B cell (primary cell): ENCODE results near the gene CHAF1A. TPM values are rescaled to one million over a fixed set of nuclear protein-coding genes. Genes with fewer than 3 reads are reported as not detected.

Experiments
- ATAC-seq: fragments of 200-7000 bp; cut with Tn5 transposase; one replicate; pipeline ENCODE4 v1.10.0; 2021; ENCODE audit warnings: low read depth, mild to moderate bottlenecking, moderate number of reproducible peaks, moderate library complexity
- CTCF ChIA-PET: fragments of 350-600 bp; sonication (Branson Sonifier 250); formaldehyde crosslinking; loops from one replicate; lab custom pipeline; 2021; ENCODE audit warnings: antibody characterized with exemption, inconsistent platforms; lab: Charles Lee
- POLR2A ChIA-PET: fragments of 350-600 bp; sonication (Branson Sonifier 250); formaldehyde crosslinking; loops from one replicate; lab custom pipeline; 2021; ENCODE audit warnings: antibody characterized with exemption; lab: Charles Lee
- DNase-seq: peaks from one replicate; pipeline ENCODE4 v3.0.0; 2013
- H2AFZ ChIP-seq: 2 replicates; pipeline ENCODE4 v1.6.1; 2012; ENCODE audit warnings: mild to moderate bottlenecking, low read depth, low read length; ENCODE audit not compliant: insufficient read depth, poor library complexity, severe bottlenecking
- H3K27ac ChIP-seq, 2 donors: 1 replicate in 1 of 2; 2 replicates in 1 of 2; pipeline ENCODE4 v1.5.1; 2012 to 2013; ENCODE audit warnings: low read length in 2 of 2, mild to moderate bottlenecking in 2 of 2, moderate library complexity in 1 of 2
- H3K27me3 ChIP-seq, 4 experiments: fragments of 200-600 bp in 1 of 4; sonication (generic) in 1 of 4; replicated peaks in 1 of 4; 1 replicate in 2 of 4; 2 replicates in 2 of 4; pipeline versions ENCODE4 v1.6.1 to v1.7.0; 2013 to 2016; ENCODE audit warnings: low read length in 3 of 4, mild to moderate bottlenecking in 2 of 4, mixed read lengths in 1 of 4, moderate library complexity in 1 of 4; ENCODE audit not compliant: insufficient read depth in 4 of 4, control insufficient read depth in 3 of 4; ENCODE audit errors: control extremely low read depth in 1 of 4
- H3K36me3 ChIP-seq, 2 experiments: replicated peaks in 1 of 2; 1 replicate in 1 of 2; 2 replicates in 1 of 2; pipeline versions ENCODE4 v1.6.1 to v1.7.1; 2013; ENCODE audit warnings: low read length in 1 of 2; ENCODE audit not compliant: insufficient read depth in 2 of 2, control insufficient read depth in 1 of 2; ENCODE audit errors: control extremely low read depth in 1 of 2, extremely low read depth in 1 of 2
- H3K4me1 ChIP-seq, 2 donors: fragments of 200-600 bp in 1 of 2; sonication (generic) in 1 of 2; 1 replicate in 1 of 2; 2 replicates in 1 of 2; pipeline versions ENCODE4 v1.5.1 to v1.6.1; 2013 to 2017; ENCODE audit warnings: low read length in 2 of 2; ENCODE audit not compliant: control insufficient read depth in 2 of 2, insufficient read depth in 2 of 2
- H3K4me2 ChIP-seq: replicated peaks from 2 replicates; pipeline ENCODE3; 2012; ENCODE audit warnings: mild to moderate bottlenecking, low read depth, low read length; ENCODE audit not compliant: poor library complexity, severe bottlenecking
- H3K4me3 ChIP-seq, 5 experiments: fragments of 200-600 bp in 1 of 5; sonication (generic) in 1 of 5; 1 replicate in 3 of 5; 2 replicates in 2 of 5; pipeline versions ENCODE4 v1.5.1 to v1.7.0; 2011 to 2016; ENCODE audit warnings: low read length in 4 of 5, mild to moderate bottlenecking in 4 of 5, low read depth in 2 of 5, control low read depth in 1 of 5, moderate library complexity in 1 of 5; ENCODE audit not compliant: insufficient read depth in 1 of 5; ENCODE audit errors: control extremely low read depth in 1 of 5, extremely low read depth in 1 of 5
- H3K79me2 ChIP-seq: fragments of 200-600 bp; sonication (generic); one replicate; pipeline ENCODE4 v1.6.0; 2016; ENCODE audit warnings: low read length; ENCODE audit not compliant: control insufficient read depth, insufficient read depth
- H3K9ac ChIP-seq: fragments of 200-600 bp; sonication (generic); 2 replicates; pipeline ENCODE4 v1.6.1; 2017; ENCODE audit warnings: mild to moderate bottlenecking, low read length, moderate library complexity
- H3K9me3 ChIP-seq, 3 donors: one replicate each; pipeline versions ENCODE4 v1.6.1 to v1.7.1; 2013; ENCODE audit warnings: low read length in 2 of 3; ENCODE audit not compliant: control insufficient read depth in 2 of 3, insufficient read depth in 1 of 3; ENCODE audit errors: control extremely low read depth in 1 of 3
- H4K20me1 ChIP-seq: 2 replicates; pipeline ENCODE4 v1.6.0; 2012; ENCODE audit warnings: mild to moderate bottlenecking, low read length; ENCODE audit not compliant: insufficient read depth, control insufficient read depth, poor library complexity, severe bottlenecking
- H3K27ac Mint-ChIP-seq: one replicate; pipeline ENCODE4 v1.8.0; 2021; ENCODE audit warnings: mixed read lengths
- H3K27me3 Mint-ChIP-seq: one replicate; pipeline ENCODE4 v1.8.0; 2021; ENCODE audit warnings: mixed read lengths
- H3K4me1 Mint-ChIP-seq: one replicate; pipeline ENCODE4 v1.8.0; 2021; ENCODE audit warnings: mixed read lengths
- H3K4me3 Mint-ChIP-seq: one replicate; pipeline ENCODE4 v1.8.0; 2021; ENCODE audit warnings: mixed read lengths
- H3K9me3 Mint-ChIP-seq: one replicate; pipeline ENCODE4 v1.8.0; 2022; ENCODE audit warnings: mixed read lengths; ENCODE audit not compliant: insufficient read depth
- CTCF ChIP-seq: fragments of 200-600 bp; IDR thresholded peaks from one replicate; pipeline ENCODE4 v1.8.0; 2022; ENCODE audit warnings: antibody characterized with exemption, mild to moderate bottlenecking
- EZH2 ChIP-seq: IDR thresholded peaks from 2 replicates; pipeline ENCODE4 v1.6.1; 2012; ENCODE audit warnings: borderline replicate concordance, low read depth, mild to moderate bottlenecking, moderate library complexity, low read length; ENCODE audit not compliant: insufficient read depth, poor library complexity, severe bottlenecking
- WGBS: methylation state at CpG from one replicate; pipeline ENCODE4 v1.1.5; 2013; ENCODE audit warnings: missing lambda C conversion rate; ENCODE audit not compliant: insufficient coverage; 5-methylcytosine and 5-hydroxymethylcytosine counted together
- intact Hi-C: fragments of 100-400 bp; cut with micrococcal nuclease; formaldehyde crosslinking; loops from one replicate; pipeline ENCODE4 v1.10.0; 2022
- polyA plus RNA-seq: library from polyadenylated mRNA; depleted of rRNA; stranded (reverse); fragments of >200 nt; gene quantifications from 2 replicates; pipeline ENCODE4 v1.2.3, GENCODE V29; 2012
- total RNA-seq, 2 donors: library from RNA; stranded (reverse); fragments of 120-200 nt in 1 of 2; gene quantifications; 1 replicate in 1 of 2; 2 replicates in 1 of 2; pipeline versions ENCODE4 v1.2.3 to v1.2.4, GENCODE V29; 2013 to 2022

CHAF1A gene
- total and polyA plus RNA-seq, 2 donors (not counting 1 experiment from before 2014, with no cell fraction given): 15.1 to 19.7 TPM

- ATAC-seq: no peak
- H3K4me3 ChIP-seq: no peak overlapping the region
- peaks cover 57% of the 10 kb centered on the region for H4K20me1 ChIP-seq
- H3K27ac ChIP-seq: no peak overlapping the region
- peak overlapping the region; percentile 96 for H3K4me2 ChIP-seq
- peaks cover 0 to 7% (median 0%) of the 10 kb centered on the region in 3 donors for H3K9me3 ChIP-seq
- no peak for DNase-seq
- Mint-ChIP-seq H3K4me3 (peak overlapping the region; percentile 84), H3K4me1 (peaks cover 87% of the 10 kb centered on the region), H3K9me3 (no peaks in the 10 kb centered on the region), H3K27me3 (no peaks in the 10 kb centered on the region), H3K27ac (peak overlapping the region; percentile 87)
- peaks cover 0 to 3% of the 10 kb centered on the region in 2 experiments for H3K36me3 ChIP-seq
- no peak overlapping the region for H2AFZ ChIP-seq
- 97% methylated on average over 23 of the region's 23 CpGs for WGBS
- peaks cover 94% of the 10 kb centered on the region for H3K79me2 ChIP-seq
- H3K9ac ChIP-seq: no peak overlapping the region
- ChIA-PET CTCF (interaction anchor here (1.2 to 4.1 kb wide), 3 partner anchors 22 to 25 kb away, joined by 5 to 29 read pairs (median 5); partner anchors contain the start of genes CHAF1A and SH3GL1), POLR2A (interaction anchor here (1.8 to 2.0 kb wide), 2 partner anchors 23 to 25 kb away, joined by 4 to 6 read pairs; partner anchors contain the start of genes CHAF1A and SH3GL1)
- H3K27me3 ChIP-seq: no peaks in the 10 kb centered on the region
- H3K4me1 ChIP-seq: peaks cover 94 to 99% of the 10 kb centered on the region in 2 donors
- intact Hi-C loops: loop anchor here (5.0 kb wide), 1 partner anchor 80 kb away; the partner anchor contains the start of gene UBXN6
- TF ChIP-seq EZH2 (no peak), CTCF (no peak)
These were observed 25.3 kb upstream of the CHAF1A start for GRCh38 chr19:4376991-4377781.
